GM19239 (cell line): ENCODE data around the gene HTR3E.
"Not testable (repeated sequence)": the region's sequence is repeated elsewhere in the genome, so short reads cannot be mapped to it uniquely, and the experiment has no call there.

Source experiments
- DNase-seq: peaks from one replicate; pipeline ENCODE4 v3.0.0; 2011; ENCODE audit warnings: low spot score; ENCODE audit not compliant: insufficient read length
- FAIRE-seq: peaks from 2 replicates; lab custom pipeline; 2011; peaks lifted over from hg19 to GRCh38; lab: Jason Lieb, UNC

Gene HTR3E, protein sequence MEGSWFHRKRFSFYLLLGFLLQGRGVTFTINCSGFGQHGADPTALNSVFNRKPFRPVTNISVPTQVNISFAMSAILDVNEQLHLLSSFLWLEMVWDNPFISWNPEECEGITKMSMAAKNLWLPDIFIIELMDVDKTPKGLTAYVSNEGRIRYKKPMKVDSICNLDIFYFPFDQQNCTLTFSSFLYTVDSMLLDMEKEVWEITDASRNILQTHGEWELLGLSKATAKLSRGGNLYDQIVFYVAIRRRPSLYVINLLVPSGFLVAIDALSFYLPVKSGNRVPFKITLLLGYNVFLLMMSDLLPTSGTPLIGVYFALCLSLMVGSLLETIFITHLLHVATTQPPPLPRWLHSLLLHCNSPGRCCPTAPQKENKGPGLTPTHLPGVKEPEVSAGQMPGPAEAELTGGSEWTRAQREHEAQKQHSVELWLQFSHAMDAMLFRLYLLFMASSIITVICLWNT

DNA sequence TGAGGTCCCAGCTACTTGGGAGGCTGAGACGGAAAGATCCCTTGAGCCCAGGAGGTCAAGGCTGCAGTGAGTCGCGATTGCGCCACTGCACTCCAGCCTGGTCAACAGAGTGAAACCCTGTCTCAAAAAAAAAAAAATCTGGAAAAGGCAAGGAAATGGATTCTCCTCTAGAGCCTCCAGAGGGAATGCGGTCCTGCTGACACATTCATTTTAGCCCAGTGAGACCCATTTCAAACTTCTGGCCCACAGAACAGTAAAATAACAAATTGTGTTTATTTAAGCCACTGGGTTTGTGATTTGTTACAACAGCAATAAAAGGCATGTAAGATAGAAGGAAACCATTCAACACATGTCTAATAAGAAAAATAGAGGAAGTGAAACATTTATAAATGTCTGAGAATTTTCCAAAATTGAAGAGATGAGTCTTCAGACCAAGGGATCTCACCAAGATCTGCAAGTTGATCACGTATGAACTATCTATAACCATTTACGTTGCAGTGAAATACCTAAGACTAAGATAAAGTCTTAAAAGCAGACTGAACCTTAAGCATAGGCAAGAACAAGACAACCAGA is at the start of gene HTR3E:
TSS of gene HTR3E (plus strand) at position 254 of the 573 bp plus-strand sequence. CDS start 466 bp downstream, outside the sequence.
- FAIRE-seq (no peak), DNase-seq (no peak)

DNA sequence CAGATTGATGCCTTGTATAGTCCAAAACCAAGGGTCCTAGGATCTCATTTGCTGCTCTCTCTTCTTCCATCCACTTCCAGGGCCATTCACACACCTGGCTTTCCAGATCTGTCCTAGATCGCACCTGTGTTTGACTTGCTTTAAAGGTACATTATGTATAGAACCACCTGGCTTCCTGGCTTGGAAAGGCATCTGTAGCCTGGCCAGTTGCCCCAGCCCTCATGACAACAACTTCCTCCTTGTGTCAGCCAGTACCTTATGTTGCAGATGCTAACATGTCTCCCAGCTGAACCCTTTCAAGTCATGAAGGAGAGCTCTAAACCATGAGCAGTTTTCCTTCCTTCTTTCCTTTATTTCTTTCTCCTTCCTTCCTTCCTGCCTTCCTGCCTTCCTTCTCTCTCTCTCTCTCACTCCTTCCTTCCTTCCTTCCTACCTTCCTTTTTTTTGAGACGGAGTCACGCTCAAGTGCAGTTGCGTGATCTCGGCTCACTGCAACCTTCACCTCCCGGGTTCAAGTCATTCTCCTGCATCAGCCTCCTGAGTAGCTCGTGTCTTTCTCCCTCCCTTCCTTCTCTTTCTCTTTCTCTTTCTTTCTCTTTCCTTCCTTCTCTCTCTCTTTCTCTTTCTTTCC is 46.5 kb upstream of the HTR3E start:
- FAIRE-seq (no peak), DNase-seq (no peak)

DNA sequence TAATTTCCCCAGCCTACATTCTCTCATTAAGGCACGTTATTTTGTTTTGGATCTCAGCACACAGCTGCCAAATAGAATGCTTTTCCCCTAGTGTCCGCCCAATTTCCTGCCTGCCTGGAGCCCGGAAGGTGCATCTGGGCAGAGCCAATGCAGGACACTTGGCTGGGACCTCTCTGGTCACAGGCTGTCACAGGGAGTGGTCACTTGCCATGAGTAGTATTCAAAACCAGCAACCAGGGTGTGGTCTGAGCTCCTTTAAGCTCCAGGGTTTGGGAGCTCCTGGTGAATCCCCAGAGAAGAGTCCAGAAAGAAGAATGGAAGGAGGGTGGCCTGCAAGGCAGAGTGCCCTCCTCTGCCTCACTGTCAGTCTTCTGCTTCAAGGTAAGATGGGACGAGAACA is 44.1 kb upstream of the HTR3E start, which contains the start of gene HTR3C:
TSS of gene HTR3C (plus strand) at position 281 of the 400 bp plus-strand sequence. CDS start at position 315, 34 bp downstream.
- FAIRE-seq (no peak), DNase-seq (no peak)

DNA sequence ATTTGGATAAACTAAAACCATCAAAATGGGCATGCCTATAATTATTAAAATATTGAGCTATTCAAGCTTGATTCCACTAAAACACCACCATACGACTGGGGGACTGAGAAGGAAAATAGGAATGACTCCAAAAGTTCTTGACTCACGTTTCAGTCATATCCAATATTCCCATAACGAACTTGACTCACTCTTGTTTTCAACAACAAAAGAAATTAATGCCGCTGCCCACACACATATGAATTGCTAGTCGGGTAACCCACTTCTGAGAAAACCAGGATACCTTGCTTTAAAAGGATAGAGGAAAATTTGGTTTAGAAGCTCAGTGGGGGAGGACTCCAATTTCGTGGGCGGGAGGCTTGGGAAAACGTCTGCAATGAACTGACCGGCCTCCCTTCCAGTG is 38.8 kb upstream of the HTR3E start:
- DNase-seq (no peak), FAIRE-seq (no peak)

DNA sequence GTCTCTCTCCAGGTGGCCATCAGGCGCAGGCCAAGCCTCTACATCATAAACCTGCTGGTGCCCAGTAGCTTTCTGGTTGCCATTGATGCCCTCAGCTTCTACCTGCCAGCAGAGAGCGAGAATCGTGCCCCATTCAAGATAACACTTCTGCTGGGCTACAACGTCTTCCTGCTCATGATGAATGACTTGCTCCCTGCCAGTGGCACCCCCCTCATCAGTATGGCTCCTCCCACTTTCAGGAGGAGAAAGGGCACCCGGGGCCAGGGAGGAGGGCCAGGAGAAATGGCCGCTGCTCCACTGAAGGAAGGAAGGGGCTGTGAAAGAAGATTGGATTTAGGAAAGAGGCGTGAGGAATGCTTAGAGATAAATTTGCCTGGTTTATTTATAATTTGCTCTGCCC is 37.4 kb upstream of the HTR3E start:
- DNase-seq: no peak
- no peak for FAIRE-seq

DNA sequence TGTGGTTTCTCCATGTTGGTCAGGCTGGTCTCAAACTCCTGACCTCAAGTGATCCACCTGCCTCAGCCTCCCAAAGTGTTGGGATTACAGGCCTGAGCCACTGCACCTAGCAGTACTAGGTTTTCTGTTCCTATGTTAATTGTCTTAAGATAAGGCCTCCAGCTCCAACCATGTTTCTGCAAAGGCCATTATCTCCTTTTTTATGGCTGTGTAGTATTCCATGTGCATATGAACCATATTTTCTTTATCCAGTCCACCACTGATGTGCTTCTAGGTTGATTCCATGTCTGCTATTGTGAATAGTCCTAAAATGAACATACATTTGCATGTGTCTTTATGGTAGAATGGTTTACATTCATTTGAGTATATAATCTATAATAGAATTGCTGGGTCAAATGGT is 34.2 kb upstream of the HTR3E start:
- DNase-seq (no peak), FAIRE-seq (no peak)

DNA sequence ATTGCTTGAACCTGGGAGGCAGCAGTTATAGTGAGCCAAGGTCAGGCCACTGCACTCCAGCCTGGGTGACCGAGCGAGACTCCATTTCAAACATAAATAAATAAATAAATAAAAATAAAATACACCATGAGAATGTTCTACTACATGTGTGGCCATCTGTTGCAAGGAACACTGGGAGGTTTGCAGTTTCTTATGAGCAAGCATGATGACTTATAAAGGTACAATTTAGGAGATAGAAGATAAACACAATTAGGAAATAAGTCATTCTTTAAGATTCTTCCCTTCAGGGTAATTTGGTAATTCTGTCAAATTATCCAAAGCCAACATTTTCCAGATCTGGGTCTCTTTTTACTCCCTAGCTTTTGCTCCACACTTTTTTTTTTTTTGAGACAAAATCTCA is 30.7 kb upstream of the HTR3E start:
- no peak for FAIRE-seq
- DNase-seq: no peak

DNA sequence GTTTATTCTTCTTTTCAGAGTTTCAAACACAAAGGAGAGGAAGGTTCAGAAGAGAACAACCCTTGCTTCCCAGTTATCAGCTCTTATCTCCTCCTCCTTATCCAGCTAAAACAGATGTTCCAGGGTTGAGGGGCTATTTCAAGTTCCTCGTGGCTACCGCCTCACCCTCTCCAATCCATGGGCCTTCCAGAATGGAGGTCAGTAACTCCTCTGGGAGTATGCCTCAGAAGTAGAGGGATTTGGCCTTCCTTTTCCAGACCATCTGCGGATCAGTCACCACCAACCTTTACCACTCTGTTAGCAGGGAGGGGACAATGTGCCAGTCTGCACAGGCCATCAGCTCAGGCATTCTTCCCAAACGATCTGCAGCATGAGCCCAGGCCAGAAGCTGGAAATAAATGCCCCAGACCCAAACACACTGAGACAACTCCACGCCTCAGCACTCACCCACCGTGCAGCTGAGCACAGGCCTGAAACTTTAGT is 29.2 kb upstream of the HTR3E start:
- FAIRE-seq (no peak), DNase-seq (no peak)

DNA sequence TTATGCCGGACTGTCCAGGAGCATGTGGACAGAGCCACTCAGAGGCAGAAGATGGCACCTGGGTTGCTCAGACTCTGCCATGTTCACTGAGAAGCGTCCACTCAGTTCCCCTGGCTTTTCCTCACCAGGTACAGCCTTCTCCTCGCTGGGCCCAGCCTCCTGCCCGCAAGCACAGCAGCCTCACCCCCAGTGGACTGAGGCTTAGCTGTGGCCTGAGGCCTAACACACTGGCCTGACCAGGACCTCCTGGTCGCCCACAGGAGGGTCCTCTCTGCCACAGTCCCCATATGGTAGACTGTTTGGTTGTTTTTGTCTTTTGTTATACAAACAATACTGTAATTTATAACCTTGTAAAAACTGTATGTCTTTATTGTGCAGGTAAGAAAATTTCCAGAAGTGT is 28.5 kb upstream of the HTR3E start:
- FAIRE-seq: no peak

DNA sequence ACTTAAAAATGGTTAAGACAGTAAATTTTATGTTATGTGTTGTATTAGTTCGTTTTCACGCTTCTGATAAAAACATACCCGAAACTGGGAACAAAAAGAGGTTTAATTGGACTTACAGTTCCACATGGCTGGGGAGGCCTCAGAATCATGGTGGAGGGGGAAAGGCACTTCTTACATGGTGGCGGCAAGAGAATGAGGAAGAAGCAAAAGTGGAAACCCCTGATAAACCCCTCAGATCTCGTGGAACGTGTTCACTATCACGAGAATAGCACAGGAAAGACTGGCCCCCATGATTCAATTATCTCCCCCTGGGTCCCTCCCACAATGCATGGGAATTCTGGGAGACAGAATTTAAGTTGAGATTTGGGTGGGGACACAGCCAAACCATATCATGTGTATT is 25.7 kb upstream of the HTR3E start:
- DNase-seq, FAIRE-seq: not testable (repeated sequence)

More for the DNA sequence above, 28.5 kb upstream of the HTR3E start:
- no peak for DNase-seq

DNA sequence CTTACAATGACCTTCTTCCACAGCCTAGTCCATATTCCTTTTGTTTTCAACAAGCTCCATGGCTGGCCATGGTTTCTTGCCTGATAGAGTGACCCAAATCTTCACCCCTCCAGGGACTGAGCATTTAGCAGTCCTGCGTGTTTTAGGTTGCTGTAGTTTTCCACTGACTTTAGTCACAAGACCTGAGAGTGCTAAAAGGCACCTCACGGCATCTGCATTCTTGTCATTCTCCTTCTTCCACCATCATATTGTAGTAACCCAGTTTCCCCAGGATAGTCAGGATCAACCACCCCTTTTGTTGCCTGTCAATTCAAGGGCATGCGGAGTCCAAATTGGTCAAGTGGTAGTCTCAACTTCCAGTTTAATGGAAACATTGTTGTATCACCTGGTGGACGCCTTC is 23.2 kb upstream of the HTR3E start:
- DNase-seq (no peak), FAIRE-seq (no peak)

DNA sequence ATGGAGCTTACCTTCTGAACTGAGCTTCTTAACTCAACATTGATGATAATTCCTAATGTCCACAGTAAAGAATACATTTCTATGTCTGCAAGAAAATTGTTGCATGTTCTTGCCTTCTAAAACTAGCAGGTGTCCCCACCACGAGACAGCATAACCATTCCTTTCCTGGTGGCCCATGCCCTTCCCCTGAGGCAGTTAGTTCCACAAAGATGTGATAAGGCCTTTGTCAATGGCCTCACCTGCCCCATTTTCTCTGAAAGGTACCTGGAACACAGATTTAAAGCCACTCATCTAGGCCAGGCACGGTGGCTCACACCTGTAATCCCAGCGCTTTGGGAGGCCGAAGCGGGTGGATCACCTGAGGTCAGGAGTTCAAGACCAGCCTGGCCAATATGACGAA is 21.0 kb upstream of the HTR3E start:
- no peak for FAIRE-seq
- no peak for DNase-seq

DNA sequence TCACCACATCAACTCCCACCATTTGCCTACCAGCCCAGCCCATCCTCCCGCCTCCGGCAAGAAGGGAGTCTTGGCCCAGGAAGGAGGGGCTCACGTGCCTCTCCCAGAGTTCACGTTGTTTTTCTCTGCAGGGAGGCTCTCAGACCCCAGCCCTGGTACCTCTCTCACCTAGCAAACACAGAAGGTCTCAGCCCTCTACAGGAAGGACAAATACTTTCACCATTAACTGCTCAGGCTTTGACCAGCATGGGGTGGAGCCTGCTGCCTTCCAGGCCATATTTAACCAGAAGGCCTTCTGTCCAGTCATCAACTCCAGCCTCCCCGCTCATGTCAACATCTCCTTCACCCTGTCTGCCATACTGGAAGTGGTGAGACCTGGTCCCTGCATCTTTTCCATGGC is 19.0 kb upstream of the HTR3E start:
- no peak for FAIRE-seq
- DNase-seq: no peak

DNA sequence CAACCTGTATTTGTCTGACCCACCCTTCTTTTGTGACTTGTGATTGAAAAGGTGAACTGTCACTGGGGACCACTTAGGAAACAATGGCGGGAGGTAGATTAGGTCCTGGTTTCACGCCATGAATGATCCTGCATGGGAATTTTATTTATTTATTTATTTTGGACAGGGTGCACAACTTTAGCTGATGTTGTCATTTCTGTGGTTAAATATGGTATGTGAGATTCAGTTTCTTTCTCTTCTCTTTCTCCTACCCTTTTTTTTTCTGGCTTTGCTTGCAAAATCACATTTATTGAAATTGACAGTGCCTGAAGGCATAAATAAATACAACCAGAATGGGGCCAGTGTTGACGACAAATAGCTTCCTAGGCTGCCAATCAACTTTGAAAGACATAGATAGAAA is 18.0 kb upstream of the HTR3E start:
- FAIRE-seq: no peak
- DNase-seq: no peak

DNA sequence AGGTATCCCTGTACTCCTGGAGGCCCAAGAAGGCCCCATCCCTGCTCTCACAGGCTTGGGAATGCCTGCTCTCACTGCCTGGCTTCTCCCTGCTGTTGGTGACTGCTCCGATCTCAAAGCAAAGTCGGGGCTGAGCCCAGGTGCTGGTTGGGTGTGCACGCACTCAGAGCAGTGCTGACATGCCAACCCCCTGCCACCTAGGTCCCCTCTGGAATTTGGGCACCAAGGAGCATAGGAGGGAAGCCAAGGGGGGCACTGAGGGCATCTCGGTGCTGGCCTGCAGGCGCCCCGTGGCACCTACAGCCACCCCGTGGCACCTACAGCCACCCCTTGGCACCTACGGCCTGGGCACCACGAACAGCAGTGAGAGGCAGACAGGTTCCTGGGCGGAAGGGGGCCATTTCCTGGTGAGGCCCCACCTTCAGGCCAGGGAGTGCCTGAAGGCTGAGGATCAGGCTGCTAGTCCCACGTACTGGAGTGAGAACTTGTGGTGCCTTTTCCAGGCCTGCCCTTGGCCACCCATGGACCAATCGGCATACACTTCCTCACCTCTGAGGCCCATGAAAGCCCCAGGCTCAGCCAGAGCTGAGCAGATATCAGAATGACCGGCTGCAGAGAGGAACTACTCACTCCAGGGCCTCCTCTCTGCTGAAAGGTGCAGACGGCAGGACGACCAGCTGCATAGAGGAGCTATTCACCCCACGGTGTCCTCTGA is 15.6 kb upstream of the HTR3E start:
- FAIRE-seq: no peak
- no peak for DNase-seq

DNA sequence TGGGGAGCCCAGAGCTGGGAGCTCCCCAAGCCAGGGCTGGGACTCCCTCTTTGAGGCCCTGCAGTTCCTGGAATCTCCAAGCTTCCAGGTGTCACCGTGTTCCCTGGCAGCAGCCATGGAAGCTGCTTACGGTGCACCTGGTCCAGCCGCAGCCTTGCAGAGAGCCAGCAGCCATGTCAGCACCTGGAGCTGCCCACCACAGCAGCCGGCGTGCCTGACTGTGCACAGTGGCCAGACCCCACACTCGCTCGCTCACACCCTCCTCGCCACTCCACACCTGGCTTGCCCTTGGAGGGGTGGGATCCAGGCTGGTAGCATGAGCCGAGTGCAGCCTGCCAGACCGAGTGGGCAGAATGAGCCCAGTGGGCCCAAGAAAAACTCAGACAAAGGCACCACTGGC is 14.8 kb upstream of the HTR3E start:
- DNase-seq (no peak), FAIRE-seq (no peak)

DNA sequence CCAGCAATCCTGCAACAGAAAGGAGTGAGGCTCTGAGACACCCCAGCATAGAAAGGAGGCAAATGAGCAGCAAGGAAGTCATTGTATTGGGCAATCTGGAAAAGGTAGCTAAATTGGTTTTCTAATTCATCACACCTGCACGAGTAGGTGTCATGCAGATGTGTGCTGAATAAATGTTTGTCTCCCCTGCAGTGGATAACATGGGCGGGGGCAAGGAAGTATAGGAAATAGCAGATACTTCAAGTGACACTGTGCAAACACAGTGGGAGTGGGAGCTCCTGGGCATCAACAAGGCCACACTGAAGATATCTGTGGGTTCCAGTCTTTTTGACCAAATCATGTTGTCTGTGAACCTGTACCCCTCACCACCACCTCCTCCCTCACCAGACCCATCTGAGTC is 14.4 kb upstream of the HTR3E start:
- no peak for DNase-seq
- FAIRE-seq: no peak

DNA sequence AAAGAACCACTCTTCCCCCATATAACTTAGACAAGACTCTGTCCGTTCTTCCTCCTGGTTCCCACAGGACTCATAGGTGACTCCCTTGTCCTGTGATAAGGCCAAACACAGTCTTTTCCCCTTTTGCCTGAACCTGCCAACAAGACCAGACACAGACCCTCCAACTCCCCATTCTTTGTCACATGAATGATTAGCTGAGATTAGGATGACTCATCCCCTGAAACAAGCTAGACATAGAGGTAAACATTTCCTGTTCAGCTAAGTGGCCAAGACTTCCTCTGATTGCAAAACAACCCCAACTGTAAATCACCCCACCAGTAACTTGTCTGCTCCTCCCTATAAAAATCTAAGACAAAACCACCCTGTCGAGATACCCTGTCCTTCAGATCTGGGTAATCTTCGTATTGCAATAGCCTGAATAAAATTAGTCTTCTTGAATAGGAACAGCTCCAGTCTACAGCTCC is 11.4 kb upstream of the HTR3E start:
- no peak for FAIRE-seq
- DNase-seq: no peak

DNA sequence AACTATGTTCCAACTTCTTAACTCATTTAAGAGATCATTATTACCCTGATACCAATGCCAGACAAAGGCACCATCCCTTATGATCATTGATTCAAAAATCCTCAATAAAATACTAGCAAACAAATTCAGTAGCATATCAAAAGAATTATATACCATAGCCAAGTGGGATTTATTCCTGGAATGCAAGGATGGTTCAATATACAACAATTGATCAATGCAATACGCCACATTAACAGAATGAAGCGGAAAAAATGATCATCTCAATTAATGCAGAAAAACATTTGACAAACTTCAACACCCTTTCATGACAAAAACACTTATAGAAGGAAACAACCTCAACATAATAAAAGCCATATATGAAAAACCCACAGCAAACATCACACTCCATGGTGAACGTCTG is 4.7 kb upstream of the HTR3E start:
- DNase-seq: no peak
- FAIRE-seq: no peak

DNA sequence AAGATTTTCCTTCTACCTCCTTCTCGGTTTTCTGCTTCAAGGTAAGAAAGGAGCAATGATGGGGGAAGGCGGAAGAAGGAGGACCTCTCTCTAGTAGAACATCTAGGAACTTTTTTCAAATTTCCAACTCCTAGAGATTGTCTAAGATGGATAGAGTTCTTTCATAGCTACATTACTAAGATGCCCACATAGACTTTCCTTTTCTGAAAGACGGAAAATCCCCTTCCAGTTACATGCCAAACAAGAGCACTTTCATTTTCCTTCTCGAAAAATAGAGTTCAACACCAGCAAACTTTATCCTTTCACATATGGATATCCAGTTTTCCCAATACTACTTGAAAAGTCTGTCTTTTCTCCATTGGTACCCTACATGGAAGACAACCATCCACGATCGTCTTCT is 692 bp downstream of the HTR3E start:
- DNase-seq (no peak), FAIRE-seq (no peak)
